MM.1S (cell line): Measurements from ENCODE around the gene EFTUD2.

Source experiments
- DNase-seq: peaks from one replicate; pipeline ENCODE4 v3.0.0-alpha.2; 2015
- H2AFZ ChIP-seq: fragments of 300-600 bp; sonication (generic); 2 replicates; pipeline ENCODE4 v1.6.0; 2016; ENCODE audit warnings: antibody characterized with exemption, low read length
- H3F3A ChIP-seq: fragments of 300-600 bp; sonication (generic); 2 replicates; pipeline ENCODE4 v1.6.1; 2016; ENCODE audit warnings: mild to moderate bottlenecking, antibody characterized with exemption, low read length, moderate library complexity, mixed read lengths; ENCODE audit not compliant: insufficient read depth
- H3K27ac ChIP-seq: fragments of 300-600 bp; sonication (generic); 2 replicates; pipeline ENCODE4 v1.5.1; 2016; ENCODE audit warnings: mild to moderate bottlenecking, low read length
- H3K27me3 ChIP-seq: fragments of 300-600 bp; sonication (generic); replicated peaks from 2 replicates; pipeline ENCODE4 v1.6.0; 2016; ENCODE audit warnings: low read length; ENCODE audit not compliant: insufficient read depth
- H3K36me3 ChIP-seq: fragments of 300-600 bp; sonication (generic); replicated peaks from 2 replicates; pipeline ENCODE4 v1.6.1; 2016; ENCODE audit warnings: mild to moderate bottlenecking, low read length, mixed read lengths; ENCODE audit not compliant: insufficient read depth
- H3K4me1 ChIP-seq: fragments of 300-600 bp; sonication (generic); 2 replicates; pipeline ENCODE4 v1.6.1; 2016; ENCODE audit warnings: low read length, mixed read lengths
- H3K4me2 ChIP-seq: fragments of 300-600 bp; sonication (generic); 2 replicates; pipeline ENCODE4 v1.6.0; 2016; ENCODE audit warnings: low read depth, low read length
- H3K4me3 ChIP-seq: fragments of 300-600 bp; sonication (generic); 2 replicates; pipeline ENCODE4 v1.5.1; 2016; ENCODE audit warnings: low read length, mixed read lengths
- H3K79me2 ChIP-seq: fragments of 300-600 bp; sonication (generic); 2 replicates; pipeline ENCODE4 v1.6.1; 2016; ENCODE audit warnings: mixed run types, low read length, mixed read lengths
- H3K9ac ChIP-seq: fragments of 300-600 bp; sonication (generic); 2 replicates; pipeline ENCODE4 v1.6.1; 2016; ENCODE audit warnings: low read length, mixed read lengths
- H3K9me2 ChIP-seq: fragments of 300-600 bp; sonication (generic); replicated peaks from 2 replicates; pipeline ENCODE4 v1.6.1; 2016; ENCODE audit warnings: mild to moderate bottlenecking, low read length, mixed read lengths; ENCODE audit not compliant: insufficient read depth
- H3K9me3 ChIP-seq: fragments of 300-600 bp; sonication (generic); replicated peaks from 2 replicates; pipeline ENCODE4 v1.6.1; 2016; ENCODE audit warnings: mild to moderate bottlenecking, low read length, mixed read lengths; ENCODE audit not compliant: insufficient read depth
- H4K20me1 ChIP-seq: fragments of 300-600 bp; sonication (generic); 2 replicates; pipeline ENCODE4 v1.6.1; 2016; ENCODE audit warnings: mild to moderate bottlenecking, low read length, moderate library complexity, mixed read lengths; ENCODE audit not compliant: insufficient read depth
- EZH2 ChIP-seq: fragments of 300-600 bp; sonication (generic); optimal IDR thresholded peaks from 2 replicates; pipeline ENCODE3; 2017; ENCODE audit warnings: low read depth, mild to moderate bottlenecking, antibody characterized with exemption, low read length, mixed read lengths
- EZH2phosphoT487 ChIP-seq: fragments of 300-600 bp; sonication (generic); IDR thresholded peaks from 2 replicates; pipeline ENCODE4 v1.6.1; 2018; ENCODE audit warnings: antibody characterized with exemption, low read length
- TF ChIP-seq, protein P1 (sequence below): fragments of 300-600 bp; sonication (generic); IDR thresholded peaks from 2 replicates; pipeline ENCODE4 v1.5.1; 2016; ENCODE audit warnings: antibody characterized with exemption, low read length, mixed read lengths

The EFTUD2 gene

DNA sequence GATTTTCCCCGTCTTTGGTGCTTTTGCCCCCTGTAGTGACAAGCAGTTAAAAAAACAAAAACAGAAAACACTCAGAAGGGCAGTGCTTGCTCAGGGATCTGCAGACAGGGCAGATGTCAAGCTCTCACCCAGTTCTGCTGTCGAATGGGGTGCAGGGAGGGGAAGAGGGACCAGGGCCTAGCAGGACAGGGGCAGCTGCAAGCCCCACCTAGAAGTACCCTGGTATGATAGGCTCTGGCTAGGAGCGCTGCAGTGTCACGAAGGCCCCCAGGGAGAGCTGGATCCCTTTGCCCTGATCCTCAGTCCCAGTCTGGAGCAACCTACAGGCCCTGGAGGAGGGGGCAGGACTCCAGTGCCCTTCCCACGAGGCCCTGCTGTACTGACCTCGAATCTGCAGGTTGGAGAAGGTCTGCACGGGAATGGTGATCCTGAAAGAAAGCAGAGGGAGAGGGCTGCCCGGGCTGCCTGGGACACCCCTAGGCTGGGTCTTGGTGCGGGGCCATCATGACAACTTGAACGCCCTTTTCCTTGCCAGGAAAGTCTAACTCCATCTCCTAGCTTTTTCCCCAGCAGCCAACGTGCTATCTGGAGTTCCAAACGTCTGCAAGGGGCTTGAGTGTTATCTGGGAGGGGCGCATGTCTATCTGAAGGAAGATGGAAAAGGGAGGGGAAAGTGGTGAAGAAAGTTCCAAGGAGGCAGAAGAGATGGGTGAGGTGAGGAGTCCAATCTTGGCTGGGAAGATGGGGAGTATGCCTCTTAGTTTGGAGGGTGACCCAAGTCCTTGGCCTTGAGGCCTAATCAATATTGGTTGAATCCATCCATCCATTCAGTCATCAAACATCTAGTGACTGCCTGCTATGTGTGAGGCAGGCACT is 11.2 kb upstream of the EFTUD2 start:
- Histone ChIP-seq H3K9me3 (no peaks in the 10 kb centered on the region), H3K4me2 (no peak overlapping the region), H3F3A (no peaks in the 10 kb centered on the region), H3K79me2 (no peaks in the 10 kb centered on the region), H3K4me1 (no peaks in the 10 kb centered on the region), H3K27me3 (peaks cover 42% of the 10 kb centered on the region), H3K27ac (no peak overlapping the region), H3K9me2 (no peaks in the 10 kb centered on the region), H3K36me3 (no peaks in the 10 kb centered on the region), H2AFZ (0 out of 2 replicates have a peak overlapping the region, but pooled peaks have one; percentile 45), H4K20me1 (no peaks in the 10 kb centered on the region), H3K4me3 (no peak overlapping the region), H3K9ac (no peak overlapping the region)
- TF ChIP-seq, protein P1, sequence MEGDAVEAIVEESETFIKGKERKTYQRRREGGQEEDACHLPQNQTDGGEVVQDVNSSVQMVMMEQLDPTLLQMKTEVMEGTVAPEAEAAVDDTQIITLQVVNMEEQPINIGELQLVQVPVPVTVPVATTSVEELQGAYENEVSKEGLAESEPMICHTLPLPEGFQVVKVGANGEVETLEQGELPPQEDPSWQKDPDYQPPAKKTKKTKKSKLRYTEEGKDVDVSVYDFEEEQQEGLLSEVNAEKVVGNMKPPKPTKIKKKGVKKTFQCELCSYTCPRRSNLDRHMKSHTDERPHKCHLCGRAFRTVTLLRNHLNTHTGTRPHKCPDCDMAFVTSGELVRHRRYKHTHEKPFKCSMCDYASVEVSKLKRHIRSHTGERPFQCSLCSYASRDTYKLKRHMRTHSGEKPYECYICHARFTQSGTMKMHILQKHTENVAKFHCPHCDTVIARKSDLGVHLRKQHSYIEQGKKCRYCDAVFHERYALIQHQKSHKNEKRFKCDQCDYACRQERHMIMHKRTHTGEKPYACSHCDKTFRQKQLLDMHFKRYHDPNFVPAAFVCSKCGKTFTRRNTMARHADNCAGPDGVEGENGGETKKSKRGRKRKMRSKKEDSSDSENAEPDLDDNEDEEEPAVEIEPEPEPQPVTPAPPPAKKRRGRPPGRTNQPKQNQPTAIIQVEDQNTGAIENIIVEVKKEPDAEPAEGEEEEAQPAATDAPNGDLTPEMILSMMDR, result no peak
- no peak for TF ChIP-seq EZH2
- no peak for TF ChIP-seq EZH2phosphoT487
- no peak for DNase-seq

DNA sequence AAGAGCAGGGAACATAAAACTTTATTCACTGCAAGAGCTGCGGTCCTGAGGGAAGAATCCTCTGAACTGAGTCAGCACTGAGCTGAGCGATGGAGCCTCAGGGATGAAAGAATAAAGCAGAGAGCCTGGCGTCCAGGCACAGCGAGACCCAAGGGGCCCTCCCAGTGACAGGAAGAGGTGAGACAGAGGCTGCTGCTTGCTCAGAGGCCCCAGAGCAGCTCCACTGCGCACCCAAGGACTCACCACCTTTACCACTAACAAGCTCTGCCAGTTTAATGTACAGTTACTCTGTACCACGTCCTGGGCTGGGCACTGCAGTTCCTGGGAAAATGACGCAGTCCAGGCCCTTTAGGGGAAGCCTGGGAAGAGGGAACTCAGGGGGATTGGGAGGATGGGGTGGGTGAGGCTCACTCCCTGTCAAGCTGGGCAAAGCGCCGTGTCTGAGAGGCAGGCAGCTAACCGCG is 10.5 kb upstream of the EFTUD2 start:
- no peak overlapping the region for H3K9ac ChIP-seq
- H3F3A ChIP-seq, result no peaks in the 10 kb centered on the region
- H3K4me1 ChIP-seq, result no peaks in the 10 kb centered on the region
- no peaks in the 10 kb centered on the region for H4K20me1 ChIP-seq
- H3K36me3 ChIP-seq, result no peaks in the 10 kb centered on the region
- H2AFZ ChIP-seq, result no peak overlapping the region
- no peak for TF ChIP-seq EZH2
- no peak for TF ChIP-seq EZH2phosphoT487
- TF ChIP-seq, protein P1, result no peak
- H3K4me2 ChIP-seq, result no peak overlapping the region
- peaks cover 42% of the 10 kb centered on the region for H3K27me3 ChIP-seq
- DNase-seq, result no peak
- no peaks in the 10 kb centered on the region for H3K79me2 ChIP-seq
- no peak overlapping the region for H3K27ac ChIP-seq
- no peak overlapping the region for H3K4me3 ChIP-seq
- H3K9me2 ChIP-seq, result no peaks in the 10 kb centered on the region
- no peaks in the 10 kb centered on the region for H3K9me3 ChIP-seq

- no peaks in the 10 kb centered on the region for H4K20me1 ChIP-seq
- no peaks in the 10 kb centered on the region for H3K9me2 ChIP-seq
- no peaks in the 10 kb centered on the region for H3F3A ChIP-seq
- H3K4me1 ChIP-seq, result no peaks in the 10 kb centered on the region
- no peak overlapping the region for H2AFZ ChIP-seq
- no peak for TF ChIP-seq EZH2phosphoT487
- no peak for TF ChIP-seq EZH2
- TF ChIP-seq, protein P1, result no peak
- H3K79me2 ChIP-seq, result no peaks in the 10 kb centered on the region
- no peaks in the 10 kb centered on the region for H3K36me3 ChIP-seq
- H3K27me3 ChIP-seq, result peaks cover 38% of the 10 kb centered on the region; the same call in 1 of the 2 replicates
- no peak overlapping the region for H3K4me3 ChIP-seq
- no peak for DNase-seq
- no peak overlapping the region for H3K27ac ChIP-seq
- no peaks in the 10 kb centered on the region for H3K9me3 ChIP-seq
- no peak overlapping the region for H3K9ac ChIP-seq
- no peak overlapping the region for H3K4me2 ChIP-seq
Measured at GRCh38 chr17:44908761-44909326, 9.6 kb upstream of the EFTUD2 start.
